ENCODE results near the gene RAN. TPM values are rescaled to one million over a fixed set of nuclear protein-coding genes. Genes with fewer than 3 reads are reported as not detected.

RAN gene
- total RNA-seq, 1 experiment from 2014 or later: 1,467 TPM

- CTCF ChIA-PET: interaction anchor here (0.6 to 4.5 kb wide), 3 partner anchors 10 to 86 kb away, joined by 3 to 20 read pairs (median 4); no protein-coding TSS in a partner anchor
- BruUV-seq (replicated peaks): no TSS peak
- Mint-ChIP-seq H3K4me1 (ENCODE audit: insufficient read depth, unreplicated experiment) (peaks cover 33% of the 10 kb centered on the region), H3K27ac (ENCODE audit: low read depth, unreplicated experiment) (no peak overlapping the region), H3K9me3 (ENCODE audit: unreplicated experiment) (no peaks in the 10 kb centered on the region), H3K4me3 (ENCODE audit: unreplicated experiment) (no peak overlapping the region), H3K27me3 (ENCODE audit: insufficient read depth, unreplicated experiment) (no peaks in the 10 kb centered on the region), H3K36me3 (ENCODE audit: insufficient read depth, unreplicated experiment) (peaks cover 7% of the 10 kb centered on the region)
- intact Hi-C loops (cut with micrococcal nuclease): no loop called here
- DNase-seq (ENCODE audit: unreplicated experiment): no peak
- no peak for TF ChIP-seq CTCF (IDR thresholded peaks at IDR 0.05; ENCODE audit: unreplicated experiment)
- POLR2A ChIA-PET: interaction anchor here (1.1 kb wide), 1 partner anchor 39 kb away, joined by 3 read pairs; no protein-coding TSS in a partner anchor
Measured at GRCh38 chr12:130835436-130835835, 36.4 kb upstream of the RAN start.

GRCh38 chr12:130838284-130838950 lies 33.4 kb upstream of the RAN start:
- no TSS peak for BruUV-seq (replicated peaks)
- ChIA-PET CTCF (interaction anchor here (1.2 to 4.5 kb wide), 2 partner anchors 10 to 13 kb away, joined by 3 to 20 read pairs; no protein-coding TSS in a partner anchor), POLR2A (interaction anchor here (0.6 kb wide), 1 partner anchor 295 kb away, joined by 3 read pairs; no protein-coding TSS in a partner anchor)
- intact Hi-C loops (cut with micrococcal nuclease): no loop called here
- peaks cover 19% of the 10 kb centered on the region for H3K4me1 Mint-ChIP-seq (ENCODE audit: insufficient read depth, unreplicated experiment)
- peak; percentile 36 for DNase-seq (ENCODE audit: unreplicated experiment)
- no peak for TF ChIP-seq CTCF (IDR thresholded peaks at IDR 0.05; ENCODE audit: unreplicated experiment)
- H3K27me3 Mint-ChIP-seq (ENCODE audit: insufficient read depth, unreplicated experiment): no peaks in the 10 kb centered on the region
- peaks cover 7% of the 10 kb centered on the region for H3K36me3 Mint-ChIP-seq (ENCODE audit: insufficient read depth, unreplicated experiment)
- no peak overlapping the region for H3K27ac Mint-ChIP-seq (ENCODE audit: low read depth, unreplicated experiment)
- H3K9me3 Mint-ChIP-seq (ENCODE audit: unreplicated experiment): no peaks in the 10 kb centered on the region
- H3K4me3 Mint-ChIP-seq (ENCODE audit: unreplicated experiment): peak overlapping the region; percentile 68

- H3K4me1 Mint-ChIP-seq (ENCODE audit: insufficient read depth, unreplicated experiment): peaks cover 16% of the 10 kb centered on the region
- TF ChIP-seq CTCF (IDR thresholded peaks at IDR 0.05; ENCODE audit: unreplicated experiment): peak; percentile 23
- no peaks in the 10 kb centered on the region for H3K9me3 Mint-ChIP-seq (ENCODE audit: unreplicated experiment)
- ChIA-PET POLR2A (interaction anchor here (0.6 to 1.0 kb wide), 2 partner anchors 32 to 294 kb away, joined by 3 read pairs; no protein-coding TSS in a partner anchor), CTCF (interaction anchor here (0.6 to 1.6 kb wide), 4 partner anchors 9 to 603 kb away, joined by 3 to 5 read pairs (median 4); no protein-coding TSS in a partner anchor)
- no peaks in the 10 kb centered on the region for H3K27me3 Mint-ChIP-seq (ENCODE audit: insufficient read depth, unreplicated experiment)
- peaks cover 7% of the 10 kb centered on the region for H3K36me3 Mint-ChIP-seq (ENCODE audit: insufficient read depth, unreplicated experiment)
- DNase-seq (ENCODE audit: unreplicated experiment): peak; percentile 79
- H3K27ac Mint-ChIP-seq (ENCODE audit: low read depth, unreplicated experiment): no peak within 1 kb of the TSS
- H3K4me3 Mint-ChIP-seq (ENCODE audit: unreplicated experiment): peak within 1 kb of the TSS; percentile 68
- intact Hi-C loops (cut with micrococcal nuclease): loop anchor here (1.0 kb wide), 1 partner anchor 32 kb away; no protein-coding TSS in a partner anchor
- no TSS peak for BruUV-seq (replicated peaks)
Measured at GRCh38 chr12:130838951-130839769, 32.7 kb upstream of the RAN start, which contains the start of gene STX2. TSS of gene STX2 (minus strand) at chr12:130839250. CDS start at chr12:130839099, 151 bp downstream.
